ENCODE data around the gene BPIFB2. TPM values are rescaled to one million over a fixed set of nuclear protein-coding genes. Genes with fewer than 3 reads are reported as not detected.

The BPIFB2 gene
- total RNA-seq, 4 donors from 2014 or later: not detected

DNA sequence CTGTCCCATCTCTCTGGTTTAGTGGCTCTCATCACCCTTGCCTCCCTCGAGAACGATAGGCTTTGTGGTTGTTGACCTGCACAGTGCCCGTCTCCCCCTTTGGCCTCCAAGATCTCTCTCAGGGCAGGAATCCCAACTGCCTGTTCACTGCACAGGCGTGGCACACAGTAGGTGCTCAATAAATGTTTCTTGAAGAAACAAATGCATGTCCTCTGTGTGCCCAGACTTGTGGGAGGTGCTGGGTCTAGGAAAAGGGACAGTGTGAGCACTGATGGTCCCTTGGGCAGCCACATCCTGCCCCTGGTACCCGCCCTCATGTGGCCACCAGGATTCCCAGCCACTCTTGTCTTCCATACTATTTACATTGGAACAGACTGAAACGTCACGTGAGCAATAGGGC is 21.4 kb downstream of the BPIFB2 start:
- Histone ChIP-seq H3K4me1 (no peaks in the 10 kb centered on the region), H3K4me3 (no peak overlapping the region)

DNA sequence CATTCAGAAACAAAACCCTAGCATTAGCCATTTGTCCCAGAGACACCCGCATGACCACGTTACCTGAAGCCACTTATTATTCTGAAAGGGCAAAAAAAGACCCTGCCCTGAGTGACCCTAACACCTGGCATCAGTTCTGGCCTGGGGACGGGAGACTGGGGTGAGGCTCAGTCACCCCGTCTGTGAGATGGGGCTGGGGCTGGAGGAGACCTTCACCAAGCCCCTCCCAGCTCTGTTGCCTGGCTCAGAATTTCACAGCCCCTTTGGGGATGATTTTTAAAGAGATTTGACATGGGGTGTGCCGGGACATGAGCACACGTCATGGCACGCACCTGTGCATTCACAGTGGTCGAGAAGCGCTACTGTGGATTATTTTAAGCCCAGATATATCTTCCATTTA is 22.6 kb downstream of the BPIFB2 start:
- no peaks in the 10 kb centered on the region for H3K9me3 ChIP-seq
- H3K4me1 ChIP-seq: no peaks in the 10 kb centered on the region
- H3K27ac ChIP-seq: no peak overlapping the region
- intact Hi-C loops (cut with DNase I; ENCODE audit: low total_unique reads): no loop called here
- DNase-seq: no peak
- TF ChIP-seq, protein P1, sequence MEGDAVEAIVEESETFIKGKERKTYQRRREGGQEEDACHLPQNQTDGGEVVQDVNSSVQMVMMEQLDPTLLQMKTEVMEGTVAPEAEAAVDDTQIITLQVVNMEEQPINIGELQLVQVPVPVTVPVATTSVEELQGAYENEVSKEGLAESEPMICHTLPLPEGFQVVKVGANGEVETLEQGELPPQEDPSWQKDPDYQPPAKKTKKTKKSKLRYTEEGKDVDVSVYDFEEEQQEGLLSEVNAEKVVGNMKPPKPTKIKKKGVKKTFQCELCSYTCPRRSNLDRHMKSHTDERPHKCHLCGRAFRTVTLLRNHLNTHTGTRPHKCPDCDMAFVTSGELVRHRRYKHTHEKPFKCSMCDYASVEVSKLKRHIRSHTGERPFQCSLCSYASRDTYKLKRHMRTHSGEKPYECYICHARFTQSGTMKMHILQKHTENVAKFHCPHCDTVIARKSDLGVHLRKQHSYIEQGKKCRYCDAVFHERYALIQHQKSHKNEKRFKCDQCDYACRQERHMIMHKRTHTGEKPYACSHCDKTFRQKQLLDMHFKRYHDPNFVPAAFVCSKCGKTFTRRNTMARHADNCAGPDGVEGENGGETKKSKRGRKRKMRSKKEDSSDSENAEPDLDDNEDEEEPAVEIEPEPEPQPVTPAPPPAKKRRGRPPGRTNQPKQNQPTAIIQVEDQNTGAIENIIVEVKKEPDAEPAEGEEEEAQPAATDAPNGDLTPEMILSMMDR (IDR thresholded peaks at IDR 0.05): no peak
- no peak for TF ChIP-seq POLR2A (IDR thresholded peaks at IDR 0.05)
- H3K4me3 ChIP-seq: no peak overlapping the region
- H3K27me3 ChIP-seq: no peaks in the 10 kb centered on the region
- no peaks in the 10 kb centered on the region for H3K36me3 ChIP-seq

More for the DNA sequence above, 21.4 kb downstream of the BPIFB2 start:
- TF ChIP-seq, protein P1 (IDR thresholded peaks at IDR 0.05): no peak
- TF ChIP-seq POLR2A (IDR thresholded peaks at IDR 0.05): no peak
- Histone ChIP-seq H3K27ac (no peak overlapping the region), H3K36me3 (no peaks in the 10 kb centered on the region), H3K27me3 (no peaks in the 10 kb centered on the region), H3K9me3 (no peaks in the 10 kb centered on the region)
- DNase-seq: no peak
- intact Hi-C loops (cut with DNase I; ENCODE audit: low total_unique reads): no loop called here

DNA sequence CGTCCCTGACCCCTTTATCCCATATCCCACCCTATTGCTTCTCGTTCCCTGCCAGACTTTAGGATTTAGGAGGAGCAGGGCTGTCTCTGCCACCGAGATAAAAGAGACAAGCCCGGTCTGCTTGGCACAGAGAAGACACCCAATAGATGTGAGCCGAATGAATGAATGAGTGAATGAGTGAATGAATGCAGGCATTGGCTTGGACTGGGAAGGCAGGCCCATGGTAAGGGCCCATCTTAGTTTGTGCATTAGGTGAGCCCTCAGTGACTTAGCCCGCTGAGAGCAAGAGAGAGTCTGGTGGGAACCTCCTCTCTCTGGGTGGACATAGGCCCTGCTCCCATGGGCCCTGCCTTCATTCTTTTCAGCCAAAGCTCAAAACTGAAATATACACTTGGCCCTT is 23.1 kb downstream of the BPIFB2 start:
- Histone ChIP-seq H3K27me3 (no peaks in the 10 kb centered on the region), H3K27ac (no peak overlapping the region), H3K4me1 (no peaks in the 10 kb centered on the region), H3K4me3 (no peak overlapping the region), H3K36me3 (no peaks in the 10 kb centered on the region), H3K9me3 (no peaks in the 10 kb centered on the region)
- intact Hi-C loops (cut with DNase I; ENCODE audit: low total_unique reads): no loop called here
- DNase-seq: no peak
- TF ChIP-seq, protein P1 (IDR thresholded peaks at IDR 0.05): no peak
- TF ChIP-seq POLR2A (IDR thresholded peaks at IDR 0.05): no peak

DNA sequence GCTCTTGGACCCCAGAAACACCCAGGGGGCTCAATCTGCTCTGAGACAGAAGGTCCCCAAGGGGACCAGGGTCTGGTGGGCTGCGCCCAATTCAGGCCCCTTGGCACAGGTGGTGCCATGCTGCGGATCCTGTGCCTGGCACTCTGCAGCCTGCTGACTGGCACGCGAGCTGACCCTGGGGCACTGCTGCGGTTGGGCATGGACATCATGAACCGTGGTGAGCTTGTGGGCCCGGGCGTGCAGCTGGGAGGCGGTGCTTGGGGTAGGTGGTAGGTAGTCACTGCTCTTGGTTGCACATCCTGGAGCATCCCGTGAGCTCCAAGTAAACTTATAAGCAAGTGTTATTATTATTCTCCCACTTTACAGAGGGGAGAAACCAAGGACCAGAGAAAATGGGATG is 24.0 kb downstream of the BPIFB2 start, which contains the start of gene BPIFB6:
Gene BPIFB6 (plus strand): TSS at position 118 of the 400 bp plus-strand sequence. CDS start 0 bp downstream, at position 118.
- Histone ChIP-seq H3K9me3 (no peaks in the 10 kb centered on the region), H3K4me3 (no peak within 1 kb of the TSS), H3K27ac (no peak within 1 kb of the TSS), H3K4me1 (no peaks in the 10 kb centered on the region), H3K36me3 (no peaks in the 10 kb centered on the region), H3K27me3 (no peaks in the 10 kb centered on the region)
- intact Hi-C loops (cut with DNase I; ENCODE audit: low total_unique reads): no loop called here
- no peak for TF ChIP-seq POLR2A (IDR thresholded peaks at IDR 0.05)
- TF ChIP-seq, protein P1 (IDR thresholded peaks at IDR 0.05): no peak
- no peak for DNase-seq

DNA sequence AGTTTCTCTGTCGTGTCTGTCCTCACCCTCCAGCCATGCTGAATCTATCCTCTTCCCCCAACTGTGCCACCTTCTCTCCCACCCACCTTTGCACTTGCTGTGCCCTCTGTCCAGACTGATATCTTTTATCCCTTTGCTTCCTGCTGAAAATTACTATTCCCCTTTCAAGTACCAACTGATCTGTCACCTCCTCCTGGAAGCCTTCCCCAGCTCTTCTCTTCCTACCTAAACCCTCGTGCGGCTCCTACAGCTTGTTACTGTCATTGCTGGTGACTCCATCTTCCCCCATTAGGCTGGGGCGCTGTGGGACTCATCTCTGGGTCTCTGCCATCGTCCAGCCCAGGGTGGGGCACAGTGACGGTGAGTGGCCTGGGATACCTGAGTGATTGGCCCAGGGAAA is 25.1 kb downstream of the BPIFB2 start:
- intact Hi-C loops (cut with DNase I; ENCODE audit: low total_unique reads): no loop called here

More for the DNA sequence above, 25.1 kb downstream of the BPIFB2 start:
- Histone ChIP-seq H3K4me1 (no peaks in the 10 kb centered on the region), H3K27ac (no peak overlapping the region), H3K27me3 (no peaks in the 10 kb centered on the region), H3K9me3 (no peaks in the 10 kb centered on the region), H3K36me3 (no peaks in the 10 kb centered on the region), H3K4me3 (no peak overlapping the region)
- DNase-seq: no peak
- TF ChIP-seq POLR2A (IDR thresholded peaks at IDR 0.05): no peak
- TF ChIP-seq, protein P1 (IDR thresholded peaks at IDR 0.05): no peak
